Islet of Langerhans (tissue), 1 donor: ENCODE data around the gene FKRP.

Source experiments
- FAIRE-seq: peaks from one replicate; lab custom pipeline; 2011; peaks lifted over from hg19 to GRCh38; lab: Jason Lieb, UNC

Gene FKRP

DNA sequence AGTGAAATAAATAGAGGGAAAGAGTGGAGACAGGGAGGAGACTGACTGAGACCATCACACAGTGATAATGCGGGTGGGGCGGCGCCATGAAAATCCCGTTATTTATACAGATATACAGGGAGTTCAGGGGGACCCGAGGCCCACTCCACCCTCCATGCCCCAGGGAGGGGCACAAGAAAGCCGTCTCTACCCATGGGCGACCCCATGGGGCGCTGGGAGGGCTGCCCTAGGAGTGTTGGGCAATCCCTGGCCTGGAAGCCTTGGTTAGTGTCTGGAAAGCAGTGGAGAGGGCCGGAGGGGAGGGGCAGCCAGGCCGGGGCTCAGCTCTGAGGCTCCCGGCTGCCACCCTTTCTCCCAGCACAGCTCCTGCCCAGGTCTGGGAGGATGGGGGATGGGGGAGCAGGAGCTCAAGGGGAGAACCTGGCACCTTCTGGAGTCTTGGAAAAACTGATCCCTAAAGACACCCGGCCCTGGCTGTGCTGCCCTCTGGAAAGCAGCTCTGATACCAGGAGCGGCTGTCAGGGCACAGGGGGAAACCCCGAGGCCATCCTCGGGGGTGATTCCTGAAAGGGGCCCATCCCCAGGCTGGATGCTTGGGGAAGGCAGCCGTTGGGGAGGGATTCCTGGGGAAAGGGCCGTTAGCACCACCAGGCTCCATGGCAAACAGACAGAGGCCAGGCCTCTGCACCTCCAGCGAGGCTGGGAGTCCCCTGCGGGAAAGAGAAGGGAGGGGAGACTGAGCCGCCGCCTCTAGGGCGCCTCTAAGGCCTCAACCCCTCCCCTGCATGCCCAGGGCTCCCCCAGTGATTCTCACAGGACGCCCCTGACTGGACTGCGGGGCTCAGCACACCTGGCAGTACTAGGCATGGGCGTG is 26.0 kb upstream of the FKRP start:
- no peak for FAIRE-seq

DNA sequence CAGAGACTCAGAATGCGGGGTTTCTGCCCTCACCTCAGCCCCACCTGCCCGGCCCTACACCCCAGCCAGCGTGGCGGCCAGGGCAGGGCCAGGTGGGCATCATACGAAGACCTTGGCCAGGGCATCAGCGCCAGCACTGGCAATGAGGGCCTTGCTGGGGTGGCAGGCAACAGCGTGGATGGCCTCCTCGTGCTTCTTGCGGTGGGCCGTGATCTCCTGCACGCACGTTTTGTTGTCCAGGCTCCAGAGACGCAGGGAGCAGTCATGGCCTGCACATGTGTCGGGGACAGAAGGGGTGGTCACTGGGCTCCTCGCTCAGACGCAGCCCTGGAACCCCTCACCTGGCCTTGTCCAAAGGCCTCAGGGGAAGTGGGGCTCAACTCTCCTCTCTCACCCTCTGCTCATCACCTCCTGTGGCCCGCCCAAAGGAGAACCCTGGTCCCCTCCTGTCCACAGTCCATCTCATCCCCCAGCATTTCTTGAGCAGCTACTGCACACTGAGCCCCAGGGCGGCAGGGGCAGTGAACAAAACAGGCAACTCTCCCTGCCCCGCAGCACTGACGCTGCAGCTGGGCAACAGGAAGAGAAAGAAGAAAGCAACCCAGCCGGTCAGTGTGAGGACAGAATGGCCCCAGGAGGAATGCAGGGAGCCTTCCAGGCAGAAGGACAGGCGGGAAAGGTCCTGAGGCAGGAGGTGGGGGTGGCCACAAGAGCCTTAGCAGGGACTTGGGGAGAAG is 25.2 kb upstream of the FKRP start:
- FAIRE-seq = no peak

DNA sequence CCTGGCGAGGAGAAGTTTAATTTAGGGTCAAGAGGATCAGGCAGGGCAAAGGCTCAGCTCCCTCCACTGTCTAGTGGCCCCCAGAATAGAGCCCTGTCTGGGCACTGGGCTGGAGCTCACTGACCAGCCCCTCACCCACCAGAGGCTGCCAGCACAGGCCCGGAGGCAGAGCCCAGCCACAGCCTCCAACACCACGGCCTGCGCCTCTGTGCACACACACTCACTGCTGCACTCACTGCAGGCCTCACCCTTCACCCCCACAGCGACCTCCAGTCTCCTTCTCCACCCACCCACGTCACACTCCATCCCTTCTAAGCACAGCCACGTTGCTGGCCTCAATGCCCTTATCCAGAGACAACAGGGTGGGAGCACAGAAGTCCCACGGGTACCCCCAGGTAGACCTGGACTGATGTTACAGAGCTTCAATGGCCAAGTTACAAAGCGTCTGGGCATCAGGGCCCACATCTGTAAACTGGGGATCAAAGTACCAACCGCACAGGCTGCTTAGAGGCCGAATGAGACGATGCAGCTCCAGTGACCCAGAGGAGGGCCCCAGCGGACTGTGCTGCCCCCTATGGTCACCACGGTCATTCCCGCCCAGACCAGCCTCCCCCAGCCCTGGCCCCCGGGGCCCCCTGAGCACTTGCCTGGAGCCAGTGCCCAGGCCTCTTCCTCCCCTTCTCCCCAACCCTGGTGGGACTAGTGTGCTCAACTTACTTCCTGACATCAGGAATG is 24.4 kb upstream of the FKRP start:
- no peak for FAIRE-seq

DNA sequence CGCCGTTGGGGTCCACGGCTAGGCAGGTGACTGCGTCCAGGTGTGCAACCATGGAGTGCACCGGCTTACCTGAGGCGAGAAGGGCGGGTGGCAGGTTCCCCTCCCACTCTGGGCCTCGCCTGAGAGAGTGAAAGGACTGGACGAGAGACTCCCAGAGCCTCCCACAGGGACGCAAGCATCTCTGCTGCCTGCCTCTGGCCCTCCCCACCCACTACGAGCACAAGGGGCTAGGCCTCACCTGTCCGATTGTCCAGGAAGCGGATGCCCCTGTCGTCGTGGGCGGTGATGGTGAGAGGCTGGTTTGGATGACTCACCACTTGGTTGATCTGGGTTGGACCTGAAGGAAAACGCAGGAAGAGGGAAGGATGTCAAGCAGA is 23.9 kb upstream of the FKRP start:
- FAIRE-seq = no peak

DNA sequence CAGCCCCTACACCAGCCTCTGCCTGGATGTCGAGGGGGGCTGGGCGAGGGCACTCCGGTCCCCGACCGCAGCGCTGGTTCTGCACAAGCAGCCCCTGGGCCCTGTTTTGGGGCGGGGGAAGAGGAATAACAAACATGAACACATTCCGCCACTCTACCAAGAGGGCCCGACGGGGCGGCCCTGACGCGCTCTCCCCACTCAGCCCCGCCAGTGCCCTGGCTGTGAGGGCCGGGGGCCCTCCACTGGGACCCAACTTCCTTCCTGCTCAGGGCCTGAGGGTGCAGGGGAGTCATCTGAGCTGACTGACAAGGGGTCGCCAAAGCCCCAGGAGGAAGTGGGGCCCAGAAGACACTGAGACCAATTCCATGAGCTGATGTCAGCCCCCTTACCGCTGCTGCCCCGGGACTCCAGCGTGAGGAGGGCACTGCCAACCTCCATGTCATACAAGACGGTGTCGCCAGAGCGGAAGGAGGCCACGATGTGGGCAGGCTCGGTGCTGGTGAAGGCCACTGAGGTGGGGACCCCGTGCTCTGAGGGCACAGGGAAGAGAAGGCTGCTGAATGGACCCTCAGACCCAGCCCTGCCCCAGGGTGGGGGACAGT is 23.3 kb upstream of the FKRP start:
- no peak for FAIRE-seq

DNA sequence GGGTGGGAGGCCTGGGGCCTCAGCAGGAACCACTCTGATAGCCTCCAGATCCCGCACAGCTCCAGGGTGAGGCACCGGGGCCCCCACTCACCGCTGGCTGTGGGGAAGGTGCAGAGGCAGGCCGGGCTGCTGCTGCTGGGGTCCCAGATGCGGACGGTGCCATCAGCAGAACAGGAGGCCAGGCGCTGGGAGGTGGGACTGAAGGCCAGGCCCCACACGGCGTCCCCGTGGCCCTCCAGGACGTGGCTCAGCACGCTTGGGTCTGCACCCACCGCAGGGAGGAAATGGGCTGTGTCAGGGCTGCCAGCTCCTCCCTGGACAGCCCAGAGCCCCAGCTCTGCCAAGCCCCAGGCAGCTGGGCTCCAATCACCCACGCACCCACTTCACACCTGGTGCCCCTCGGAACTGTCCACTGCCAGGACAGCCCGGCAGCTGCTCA is 22.8 kb upstream of the FKRP start:
- no peak for FAIRE-seq

DNA sequence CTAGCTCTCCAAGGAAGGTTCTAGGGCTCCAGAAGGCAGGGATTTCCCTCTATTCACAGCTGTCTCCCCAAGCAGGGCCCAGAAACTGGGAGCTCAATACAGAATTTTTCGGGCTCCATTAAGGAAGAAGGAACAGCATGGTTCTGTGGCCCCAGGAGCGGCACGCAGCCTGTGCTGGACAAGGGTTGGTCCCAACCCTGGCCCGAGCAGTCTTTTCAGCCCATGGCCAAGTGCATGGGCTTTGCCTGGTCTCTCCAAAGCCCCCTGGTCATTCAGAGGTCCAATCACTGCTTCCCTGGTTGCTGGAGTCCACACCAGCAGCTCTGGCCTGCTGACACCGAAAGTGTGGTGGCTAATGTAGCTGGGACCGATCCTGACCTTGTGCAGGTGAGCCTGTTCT is 22.4 kb upstream of the FKRP start:
- no peak for FAIRE-seq

DNA sequence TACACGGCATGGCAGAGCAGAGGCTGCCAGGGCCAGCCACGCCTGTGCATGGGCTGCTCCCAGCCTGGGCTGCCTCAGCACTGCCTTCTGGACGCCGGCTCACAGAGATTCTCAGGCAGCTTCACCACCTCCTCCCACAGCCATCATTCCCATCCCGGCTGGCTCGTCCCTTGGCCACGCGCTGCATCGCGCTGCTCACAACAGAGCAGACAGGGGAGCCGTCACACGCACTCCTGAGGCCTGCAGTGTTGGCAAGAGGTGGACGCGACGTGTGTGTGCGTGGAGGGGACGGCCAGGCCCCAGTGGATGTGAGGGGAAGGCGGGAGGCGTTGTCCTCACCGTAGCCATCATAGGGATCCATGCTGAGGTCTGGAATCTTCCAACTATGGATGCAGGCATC is 21.4 kb upstream of the FKRP start:
- FAIRE-seq = no peak

DNA sequence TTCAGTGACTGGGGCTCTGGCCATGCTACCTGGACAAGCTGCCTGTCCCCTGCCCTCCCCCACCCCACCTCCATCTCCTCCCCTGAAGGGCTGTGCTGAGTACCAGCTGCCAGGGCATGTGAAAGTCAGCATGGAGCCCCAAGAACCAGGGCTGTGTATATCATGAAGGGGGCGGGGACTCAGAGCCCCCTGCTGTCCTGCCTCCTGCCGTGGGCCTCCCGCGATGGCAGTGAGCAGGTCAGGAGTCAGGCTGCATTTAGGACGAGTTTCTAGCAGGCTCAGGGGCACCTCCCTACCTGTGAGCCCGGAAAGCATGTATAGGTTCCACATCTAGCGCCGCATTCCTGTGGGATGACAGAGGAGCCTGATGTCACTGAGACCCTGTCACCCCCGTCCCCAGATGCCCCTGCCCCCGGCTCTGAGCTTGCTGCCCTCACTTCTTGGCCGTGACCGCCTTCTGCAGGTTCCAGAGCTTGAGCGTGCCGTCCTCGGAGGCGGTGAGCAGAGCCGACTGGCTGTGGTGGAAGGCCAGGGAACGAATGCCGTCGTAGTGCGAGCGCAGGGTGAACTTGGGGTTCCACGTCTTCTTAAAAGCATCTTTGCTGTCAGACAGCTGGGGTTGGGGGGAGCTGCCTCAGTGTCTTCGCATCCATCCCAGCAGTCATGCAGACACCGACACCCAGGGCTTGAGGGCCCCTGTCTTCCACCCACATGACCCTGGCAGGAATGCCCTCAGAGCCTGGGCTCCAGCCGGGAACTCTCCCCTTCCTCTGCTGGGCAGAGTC is 20.6 kb upstream of the FKRP start:
- FAIRE-seq = no peak

DNA sequence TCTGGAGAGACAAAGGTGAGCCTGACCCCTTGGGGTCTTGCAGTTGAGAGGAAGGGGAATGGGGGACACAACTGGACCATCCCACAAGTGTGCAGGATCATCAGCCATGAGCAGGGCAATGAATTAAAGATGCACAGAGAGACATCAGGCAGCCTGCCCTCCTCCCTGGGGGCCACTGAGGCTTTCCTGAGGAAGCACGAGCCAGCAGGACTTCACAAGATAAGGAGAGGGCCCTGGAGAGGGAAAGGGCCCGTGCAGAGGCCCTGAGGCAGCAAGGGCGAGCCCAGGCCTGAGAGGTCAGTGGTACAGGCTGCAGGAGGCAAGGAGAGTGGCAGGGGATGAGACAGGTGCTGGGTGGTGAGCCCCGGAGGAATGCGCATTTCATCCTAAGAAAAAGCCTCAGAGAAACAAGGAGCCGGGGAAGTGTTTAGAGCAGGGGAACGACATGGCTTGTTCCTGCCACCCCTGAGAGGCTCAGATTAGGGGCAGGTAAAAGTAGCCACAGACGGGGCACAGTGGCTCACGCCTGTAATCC is 19.9 kb upstream of the FKRP start:
- no peak for FAIRE-seq

DNA sequence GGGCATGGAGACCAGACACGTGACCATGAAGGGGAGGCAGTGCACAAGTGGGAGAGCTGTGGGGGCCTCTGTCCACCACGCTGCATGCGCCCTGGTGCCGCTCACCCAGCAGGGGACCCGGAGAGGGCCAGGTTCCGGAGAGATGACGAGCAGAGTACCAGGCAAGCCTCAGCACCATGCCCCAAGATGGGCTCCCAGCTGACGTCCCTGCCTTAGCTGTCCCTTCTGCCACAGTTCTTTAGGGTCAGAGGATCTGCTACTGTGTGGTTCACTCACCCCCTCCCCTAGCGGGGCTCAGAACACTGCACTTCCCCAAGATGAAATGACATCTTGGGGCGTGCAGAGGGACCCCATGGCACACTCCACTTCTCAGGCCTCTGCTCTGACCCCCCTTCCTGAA is 19.3 kb upstream of the FKRP start:
- FAIRE-seq = no peak

DNA sequence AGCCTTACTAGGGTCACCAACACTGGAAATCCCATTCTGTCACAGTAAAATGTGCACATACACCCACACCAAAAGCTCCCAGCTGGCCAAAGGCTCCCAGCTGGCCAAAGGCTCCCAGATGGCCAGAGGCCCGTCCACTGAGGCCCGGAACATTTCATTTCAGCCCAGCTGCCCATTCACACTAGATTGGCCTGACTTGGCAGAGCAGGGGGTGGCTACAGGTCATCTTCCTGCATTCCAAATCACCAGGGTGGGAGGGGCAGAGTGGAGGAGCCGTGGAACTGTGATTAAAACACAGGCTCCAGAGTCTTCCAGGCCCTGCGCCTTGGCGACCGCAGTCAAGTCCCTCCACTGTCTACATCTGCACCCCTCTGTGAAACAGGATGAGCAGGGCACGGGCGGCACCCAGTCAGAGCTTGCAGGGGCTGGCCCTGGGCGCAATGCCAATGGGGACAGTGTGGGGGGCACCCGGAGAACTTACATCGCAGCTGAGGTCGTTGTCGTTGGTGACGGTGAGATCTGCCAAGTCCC is 18.8 kb upstream of the FKRP start:
- no peak for FAIRE-seq

DNA sequence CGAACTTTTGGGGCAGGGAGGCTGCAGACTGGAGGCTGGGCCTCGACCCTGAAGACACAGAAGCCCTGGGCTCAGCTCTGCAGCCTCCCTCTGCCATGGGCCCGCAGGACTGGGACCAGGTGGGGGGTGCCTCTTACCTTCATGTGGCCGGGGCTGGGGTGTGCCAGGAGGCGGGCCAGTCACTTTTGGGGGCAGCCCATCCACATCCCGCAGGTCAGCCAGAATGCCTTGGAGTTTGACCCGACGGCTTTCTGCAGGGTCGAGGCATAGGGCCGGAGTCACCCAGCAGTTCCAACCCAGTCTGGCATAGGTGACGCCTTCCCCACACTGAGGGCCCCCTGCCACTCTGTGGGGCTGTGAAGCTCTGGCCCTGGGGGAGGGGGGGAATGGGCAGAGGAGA is 18.1 kb upstream of the FKRP start:
- FAIRE-seq = no peak

DNA sequence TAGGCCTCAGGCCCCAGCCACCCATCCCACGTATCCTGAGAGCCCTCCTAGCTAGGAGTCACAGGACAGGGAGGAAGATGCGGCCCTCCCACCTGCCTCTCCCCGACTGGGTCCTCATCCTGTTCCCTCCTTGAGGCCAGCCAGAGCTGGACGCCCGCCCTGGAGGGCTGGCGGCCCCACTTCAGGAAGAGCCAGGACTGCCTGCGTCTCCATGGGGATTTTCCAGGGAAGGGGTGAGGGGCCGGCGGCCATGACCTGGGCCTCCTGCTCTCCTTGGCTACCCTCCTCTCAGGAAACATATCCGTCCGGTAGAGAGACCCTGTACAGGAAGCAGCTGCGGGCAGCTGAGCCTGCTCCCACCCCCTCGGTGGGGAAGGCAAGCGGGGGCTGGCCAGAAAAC is 17.6 kb upstream of the FKRP start:
- FAIRE-seq = no peak

DNA sequence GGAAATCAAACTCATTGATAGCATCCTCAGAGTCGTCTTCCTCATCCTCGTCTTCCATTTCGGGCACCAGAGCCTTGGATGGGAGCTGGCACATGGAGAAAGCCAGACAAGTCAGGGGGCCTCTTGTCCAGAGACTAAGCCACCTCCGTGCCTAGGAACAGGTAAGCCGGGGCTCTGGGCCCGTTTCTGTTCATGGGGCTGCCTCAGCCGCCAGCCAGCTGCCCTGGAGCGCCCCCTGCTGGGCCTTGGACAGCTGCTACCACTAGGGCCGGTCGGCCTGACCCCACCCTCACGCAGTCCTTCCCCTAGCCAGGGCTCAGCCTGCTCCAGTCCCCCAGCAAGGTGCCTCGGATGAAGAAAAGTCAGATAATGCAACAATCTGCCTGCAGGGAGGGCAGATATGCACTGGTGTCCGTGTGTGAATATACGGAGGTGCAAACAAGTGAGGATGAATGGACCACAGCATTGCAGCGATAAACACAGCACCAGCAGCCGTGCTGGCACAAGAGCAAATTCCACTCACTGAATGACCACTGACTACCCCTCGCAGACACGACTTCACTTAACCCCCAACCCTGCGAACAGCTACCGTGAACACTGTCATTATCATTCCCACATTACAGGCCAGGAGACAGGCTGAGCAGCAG is 17.0 kb upstream of the FKRP start:
- FAIRE-seq = no peak

DNA sequence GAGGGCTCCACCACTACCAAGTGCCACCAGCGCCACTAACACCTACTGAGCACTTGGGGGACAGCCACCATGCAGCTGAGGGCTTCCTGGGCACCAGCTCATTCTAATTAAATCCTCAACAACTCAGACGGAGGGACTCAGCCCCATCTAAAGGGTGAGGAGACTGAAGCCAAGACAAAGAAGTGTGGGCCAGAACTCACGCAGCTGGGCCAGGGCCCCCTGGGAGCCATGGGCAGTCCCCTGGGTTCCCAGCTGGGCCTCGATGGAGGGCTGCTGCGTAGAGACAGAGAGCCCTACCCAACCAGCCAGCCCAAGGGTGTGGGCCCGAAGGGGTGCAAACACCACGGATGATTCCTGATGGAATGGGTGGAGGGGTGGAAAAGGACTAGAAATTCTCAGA is 16.2 kb upstream of the FKRP start:
- FAIRE-seq = no peak

DNA sequence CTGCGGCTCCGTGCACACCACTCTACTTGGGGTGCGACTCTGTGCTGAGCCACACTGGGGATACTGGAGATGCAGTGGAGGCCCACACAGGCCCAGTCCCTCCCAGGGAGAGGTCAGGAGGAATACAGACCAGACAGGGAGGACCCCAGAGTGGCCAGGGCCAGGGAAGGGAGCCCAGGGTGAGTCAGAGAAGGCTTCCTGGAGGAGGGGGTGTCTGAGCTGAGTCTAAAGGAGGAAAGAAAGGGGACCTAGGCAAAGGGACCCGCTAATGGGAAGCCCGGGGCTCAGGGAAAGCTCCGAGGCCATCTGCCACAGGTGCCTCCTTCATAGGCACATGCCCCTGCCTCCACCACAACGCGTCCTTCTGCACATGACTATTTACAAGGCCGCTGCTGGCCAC is 15.7 kb upstream of the FKRP start:
- no peak for FAIRE-seq

DNA sequence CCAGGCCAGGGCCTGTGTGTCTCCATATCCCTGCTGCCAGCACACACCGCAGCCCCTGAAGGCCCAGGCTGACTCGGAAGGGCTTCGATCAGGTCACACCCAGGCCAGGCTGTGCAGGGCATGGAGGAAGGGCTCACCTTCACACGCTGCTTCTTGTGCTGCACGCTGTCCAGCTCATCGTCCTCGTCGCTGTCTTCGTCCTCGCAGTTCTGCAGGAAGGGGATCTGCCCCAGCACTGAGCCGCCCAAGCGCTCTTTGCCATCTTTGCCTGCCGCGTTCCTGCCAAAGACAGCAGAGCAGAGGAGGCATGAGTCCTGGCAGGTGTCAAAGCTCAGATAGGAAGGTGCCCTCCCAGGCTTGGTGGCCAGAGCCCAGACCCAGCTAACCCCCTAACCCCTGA is 15.3 kb upstream of the FKRP start:
- FAIRE-seq = no peak

DNA sequence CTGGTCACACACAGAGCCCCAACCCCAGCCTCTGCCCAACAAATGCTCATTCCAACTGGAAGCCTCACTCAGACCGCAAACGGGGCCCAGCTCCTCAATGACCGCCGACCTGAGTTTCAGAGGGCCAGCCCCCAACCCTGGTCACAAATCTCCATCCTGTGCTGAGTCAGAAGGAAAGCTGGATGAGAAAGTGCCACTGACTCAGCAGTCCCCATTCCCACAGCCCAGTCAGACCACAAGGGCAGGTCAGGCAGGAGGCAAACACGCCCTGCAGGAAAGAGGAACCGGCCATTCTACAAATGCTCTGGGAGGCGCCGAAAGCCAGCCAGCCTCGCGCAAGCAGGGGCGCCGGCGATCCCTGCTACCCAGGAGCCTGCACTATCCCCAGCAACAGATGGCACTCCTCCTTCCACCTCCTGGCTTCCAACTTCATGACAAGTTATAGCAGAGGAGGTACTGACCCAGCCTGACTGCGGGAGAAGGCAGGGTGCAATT is 14.8 kb upstream of the FKRP start:
- FAIRE-seq = no peak

DNA sequence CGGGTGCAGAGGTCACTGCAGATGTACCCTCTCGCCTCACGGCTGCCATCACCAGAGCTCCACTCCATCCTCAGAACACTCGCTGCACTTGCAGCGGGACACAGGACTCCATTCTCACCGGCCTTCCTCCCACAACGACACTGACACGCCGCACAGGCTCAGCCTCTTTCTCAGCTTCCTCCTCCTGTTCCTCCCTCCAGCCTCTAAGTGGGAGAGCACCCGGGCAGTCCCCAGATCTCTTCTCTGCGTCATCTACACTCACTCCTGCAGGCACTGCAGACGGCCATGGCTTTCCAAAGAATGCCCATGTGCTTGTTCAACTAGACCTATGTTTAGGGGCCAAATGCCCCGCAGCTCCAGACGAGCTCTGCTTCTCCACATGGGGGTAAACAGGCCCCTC is 14.3 kb upstream of the FKRP start:
- no peak for FAIRE-seq
